ENCODE measurements around the gene CREB1. TPM values are rescaled to one million over a fixed set of nuclear protein-coding genes. Genes with fewer than 3 reads are reported as not detected.

CREB1 gene
- polyA plus RNA-seq, 3 donors from 2014 or later = 48.7 to 64.8 (median 59.4) TPM

GRCh38 chr2:207511851-207512250 lies 17.9 kb upstream of the CREB1 start:
- no peaks in the 10 kb centered on the region for H3K36me3 Mint-ChIP-seq

DNA sequence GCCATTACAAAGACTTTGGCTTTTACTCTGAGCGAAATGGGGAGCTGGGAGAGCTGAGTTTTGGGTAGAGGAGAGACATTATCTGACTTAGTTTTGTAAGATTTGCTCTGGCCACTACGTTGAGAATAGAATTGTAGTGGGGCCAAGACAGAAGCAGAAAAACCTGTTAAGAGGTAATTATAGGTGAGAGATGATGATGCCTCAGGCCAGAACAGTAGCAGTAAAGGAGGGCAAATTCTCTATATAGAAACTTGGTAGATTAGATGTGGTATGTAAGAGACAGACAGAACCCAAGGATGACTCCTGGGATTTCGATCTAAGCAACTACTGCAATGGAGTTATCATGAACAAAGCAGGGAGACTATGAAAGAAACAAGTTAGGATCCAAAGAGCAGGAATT lies 17.4 kb upstream of the CREB1 start:
- no peaks in the 10 kb centered on the region for H3K36me3 Mint-ChIP-seq
- no peak overlapping the region for H3K27ac Mint-ChIP-seq
- peaks cover 0 to 5% (median 1%) of the 10 kb centered on the region in 3 donors for H3K27me3 Mint-ChIP-seq (ENCODE audit: low read depth in 3 of 3)
- no peaks in the 10 kb centered on the region for H3K9me3 Mint-ChIP-seq
- no peaks in the 10 kb centered on the region for H3K4me1 Mint-ChIP-seq
- H3K4me3 Mint-ChIP-seq = no peak overlapping the region
- DNase-seq = no peak

More at GRCh38 chr2:207511851-207512250, 17.9 kb upstream of the CREB1 start:
- peaks cover 0 to under 1% of the 10 kb centered on the region in 2 donors for H3K4me1 Mint-ChIP-seq
- H3K27me3 Mint-ChIP-seq (ENCODE audit: low read depth in 3 of 3) = peaks cover 0 to 3% (median 1%) of the 10 kb centered on the region in 3 donors
- no peak overlapping the region for H3K4me3 Mint-ChIP-seq
- DNase-seq = no peak
- H3K27ac Mint-ChIP-seq = peak overlapping the region in 1 of 6 donors; percentile 17
- H3K9me3 Mint-ChIP-seq = no peaks in the 10 kb centered on the region

- no peak overlapping the region for H3K4me3 Mint-ChIP-seq
- H3K27ac Mint-ChIP-seq = no peak overlapping the region
- peaks cover 1 to 5% (median 3%) of the 10 kb centered on the region in 3 donors for H3K27me3 Mint-ChIP-seq (ENCODE audit: low read depth in 3 of 3)
- no peaks in the 10 kb centered on the region for H3K36me3 Mint-ChIP-seq
- H3K4me1 Mint-ChIP-seq = no peaks in the 10 kb centered on the region
- H3K9me3 Mint-ChIP-seq = no peaks in the 10 kb centered on the region
- DNase-seq = no peak
Measured at GRCh38 chr2:207513551-207514257, 16.1 kb upstream of the CREB1 start.

- no peak overlapping the region for H3K4me3 Mint-ChIP-seq
- no peak for DNase-seq
- peaks cover 0 to 2% (median 0%) of the 10 kb centered on the region in 6 donors for H3K9me3 Mint-ChIP-seq
- H3K4me1 Mint-ChIP-seq = no peaks in the 10 kb centered on the region
- H3K27ac Mint-ChIP-seq = no peak overlapping the region
- peaks cover 1 to 5% (median 3%) of the 10 kb centered on the region in 3 donors for H3K27me3 Mint-ChIP-seq (ENCODE audit: low read depth in 3 of 3)
- H3K36me3 Mint-ChIP-seq = no peaks in the 10 kb centered on the region
Measured at GRCh38 chr2:207514451-207514850, 15.3 kb upstream of the CREB1 start.

DNA sequence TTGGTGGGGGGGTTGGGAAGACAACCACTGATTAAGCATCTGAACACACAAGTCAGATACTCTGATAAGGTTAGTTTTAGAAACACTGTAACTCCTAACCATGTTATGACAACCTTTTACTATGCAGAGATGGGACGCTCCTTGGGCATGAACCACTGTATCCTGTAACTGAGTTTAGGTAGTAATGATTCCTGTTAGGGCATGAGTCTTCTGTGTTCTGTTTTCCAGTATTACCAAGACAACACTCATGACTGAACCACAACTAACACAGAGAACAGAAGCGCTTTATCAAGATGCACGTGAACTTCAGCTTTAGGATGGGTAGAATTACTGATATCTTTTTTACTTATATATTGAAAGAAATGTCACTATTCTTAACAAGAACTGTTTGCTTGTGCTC lies 14.1 kb upstream of the CREB1 start:
- Mint-ChIP-seq H3K27ac (no peak overlapping the region), H3K4me3 (no peak overlapping the region), H3K4me1 (no peaks in the 10 kb centered on the region), H3K27me3 (ENCODE audit: low read depth in 3 of 3) (peaks cover 1 to 5% (median 3%) of the 10 kb centered on the region in 3 donors), H3K36me3 (no peaks in the 10 kb centered on the region), H3K9me3 (peaks cover 0 to 2% (median 0%) of the 10 kb centered on the region in 6 donors)
- DNase-seq = no peak

GRCh38 chr2:207516206-207516605 lies 13.6 kb upstream of the CREB1 start:
- no peak overlapping the region for H3K27ac Mint-ChIP-seq

GRCh38 chr2:207523005-207523404 lies 6.8 kb upstream of the CREB1 start:
- no peak overlapping the region for H3K4me3 Mint-ChIP-seq
- DNase-seq = no peak

More at GRCh38 chr2:207516206-207516605, 13.6 kb upstream of the CREB1 start:
- DNase-seq = no peak
- H3K36me3 Mint-ChIP-seq = no peaks in the 10 kb centered on the region
- H3K9me3 Mint-ChIP-seq = peaks cover 0 to 2% (median 0%) of the 10 kb centered on the region in 6 donors
- no peak overlapping the region for H3K4me3 Mint-ChIP-seq
- H3K27me3 Mint-ChIP-seq (ENCODE audit: low read depth in 3 of 3) = peaks cover 1 to 5% (median 3%) of the 10 kb centered on the region in 3 donors
- H3K4me1 Mint-ChIP-seq = no peaks in the 10 kb centered on the region

GRCh38 chr2:207525296-207525695 lies 4.5 kb upstream of the CREB1 start:
- Mint-ChIP-seq H3K27ac (peak overlapping the region; percentile 34 to 85 (median 68)), H3K36me3 (peaks cover 0 to 3% (median 0%) of the 10 kb centered on the region in 3 donors), H3K27me3 (ENCODE audit: low read depth in 3 of 3) (peaks cover 14 to 26% (median 16%) of the 10 kb centered on the region in 3 donors), H3K4me1 (peaks cover 27 to 28% of the 10 kb centered on the region in 2 donors), H3K9me3 (peaks cover 0 to 2% (median 0%) of the 10 kb centered on the region in 6 donors), H3K4me3 (no peak overlapping the region)
- DNase-seq = no peak

More at GRCh38 chr2:207523005-207523404, 6.8 kb upstream of the CREB1 start:
- Mint-ChIP-seq H3K9me3 (peaks cover 0 to 2% (median 0%) of the 10 kb centered on the region in 6 donors), H3K27ac (no peak overlapping the region), H3K27me3 (ENCODE audit: low read depth in 3 of 3) (peaks cover 0 to 6% (median 5%) of the 10 kb centered on the region in 3 donors), H3K36me3 (peaks cover 0 to 3% (median 0%) of the 10 kb centered on the region in 3 donors), H3K4me1 (peaks cover 19 to 21% of the 10 kb centered on the region in 2 donors)

GRCh38 chr2:207528980-207529329 lies 807 bp upstream of the CREB1 start:
- Mint-ChIP-seq H3K27me3 (ENCODE audit: low read depth in 3 of 3) (peaks cover 23 to 43% (median 29%) of the 10 kb centered on the region in 3 donors), H3K4me3 (peak overlapping the region; percentile 92 to 98 (median 95)), H3K4me1 (peaks cover 59 to 61% of the 10 kb centered on the region in 2 donors), H3K27ac (peak overlapping the region; percentile 99 to 100 (median 100)), H3K9me3 (peaks cover 0 to 2% (median 0%) of the 10 kb centered on the region in 6 donors), H3K36me3 (peaks cover 0 to 3% (median 0%) of the 10 kb centered on the region in 3 donors)
- DNase-seq = peak in 2 of 3 donors; percentile 70 to 80

DNA sequence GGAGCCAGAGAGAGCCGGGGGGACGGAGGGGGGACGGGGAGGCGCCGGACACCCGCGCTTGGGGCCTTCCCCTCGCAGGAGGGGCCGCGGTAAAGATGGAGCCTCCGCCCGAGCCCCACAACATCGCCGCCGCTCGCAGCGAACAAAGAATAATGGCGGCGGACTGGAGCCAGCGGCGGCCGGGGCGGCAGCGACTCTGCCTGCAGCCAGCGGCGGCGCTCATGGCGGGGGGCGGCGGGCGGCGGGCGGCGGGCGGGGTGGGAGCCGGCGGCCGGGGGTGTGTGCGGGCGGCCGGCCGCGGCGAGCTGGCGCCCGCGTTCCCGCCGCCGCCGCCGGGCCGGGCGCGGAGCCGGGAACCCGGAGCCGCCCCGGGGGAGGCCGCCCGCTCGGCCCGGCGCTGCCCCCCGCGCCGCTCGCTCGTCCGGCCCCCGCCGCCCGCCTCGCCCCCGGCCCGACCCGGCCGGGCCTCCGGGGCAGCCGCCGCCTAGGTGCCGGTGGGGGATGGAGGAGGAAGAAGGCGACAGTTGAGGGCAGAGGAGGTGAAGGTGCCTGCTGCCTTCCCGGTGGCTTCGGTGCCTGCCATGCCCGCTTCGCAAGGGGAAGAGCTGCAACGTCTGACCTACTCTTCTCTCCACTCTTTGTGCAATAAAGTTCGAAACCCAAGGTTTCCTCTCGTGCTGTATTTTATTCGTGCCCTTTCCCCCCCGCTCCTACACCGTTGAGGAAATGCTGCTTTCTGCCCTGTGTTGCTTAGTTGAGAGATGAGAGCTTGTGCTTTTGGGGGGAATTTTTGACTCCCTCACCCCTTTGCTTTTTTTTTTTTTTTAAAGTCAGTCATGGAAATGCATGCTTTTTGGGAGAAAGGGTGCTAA lies 634 bp downstream of the CREB1 start:
- H3K4me3 Mint-ChIP-seq = peak overlapping the region; percentile 92 to 99 (median 97)
- peaks cover 66 to 70% of the 10 kb centered on the region in 2 donors for H3K4me1 Mint-ChIP-seq
- H3K27ac Mint-ChIP-seq = peak overlapping the region; percentile 98 to 100 (median 100)

DNA sequence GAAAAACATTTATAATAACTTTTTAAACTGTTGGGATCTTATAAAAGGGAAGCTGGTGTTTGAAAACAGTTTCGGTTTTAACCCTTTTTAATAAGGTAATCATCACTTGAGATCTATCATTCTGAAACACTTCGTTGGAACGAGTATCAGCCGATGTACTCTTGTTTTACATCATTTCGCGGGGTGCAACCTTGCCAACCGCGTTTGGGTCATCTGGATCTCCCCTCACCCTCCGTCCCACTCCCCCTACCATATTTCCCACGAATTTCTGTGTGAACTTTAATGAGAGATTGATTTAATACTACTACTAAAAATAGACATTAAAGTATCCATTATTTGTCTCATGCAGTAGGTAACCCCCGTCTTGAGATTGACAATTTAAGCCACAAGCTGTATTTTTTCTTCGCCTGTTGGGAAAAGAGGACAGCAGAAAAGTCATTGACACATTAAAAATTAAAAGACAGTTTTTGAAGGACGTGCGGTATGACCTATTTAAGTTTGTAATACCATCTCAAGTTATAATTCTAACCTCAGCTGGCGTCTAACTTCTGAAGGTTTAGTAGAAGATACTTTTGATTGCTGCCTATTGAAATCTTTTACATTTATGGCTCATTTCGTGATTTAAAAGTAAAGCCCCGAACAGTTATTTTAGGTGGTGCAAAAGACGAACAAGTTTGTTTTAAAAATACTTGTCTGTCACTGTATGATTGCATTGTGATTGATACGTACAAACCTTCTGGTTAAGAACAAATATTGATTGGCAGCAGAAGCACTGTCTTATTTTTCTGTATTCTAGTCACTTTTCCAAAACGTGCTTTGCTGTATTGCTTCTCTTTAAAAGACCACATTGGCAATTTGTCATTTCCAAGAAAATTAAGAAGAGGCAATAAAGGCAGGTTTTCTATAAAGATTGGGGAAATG lies 1.5 kb downstream of the CREB1 start:
- Mint-ChIP-seq H3K27me3 (ENCODE audit: low read depth in 3 of 3) (peaks cover 23 to 46% (median 29%) of the 10 kb centered on the region in 3 donors), H3K4me3 (peak overlapping the region; percentile 87 to 99 (median 97)), H3K27ac (peak overlapping the region; percentile 92 to 100 (median 99)), H3K36me3 (peaks cover 0 to 3% (median 0%) of the 10 kb centered on the region in 3 donors), H3K9me3 (peaks cover 0 to 2% (median 0%) of the 10 kb centered on the region in 6 donors), H3K4me1 (peaks cover 64 to 69% of the 10 kb centered on the region in 2 donors)
- DNase-seq = peak in 1 of 3 donors; percentile 29

More for the DNA sequence above, 634 bp downstream of the CREB1 start:
- H3K9me3 Mint-ChIP-seq = peaks cover 0 to 2% (median 0%) of the 10 kb centered on the region in 6 donors
- peaks cover 23 to 43% (median 29%) of the 10 kb centered on the region in 3 donors for H3K27me3 Mint-ChIP-seq (ENCODE audit: low read depth in 3 of 3)
- peak; percentile 60 to 63 (median 63) for DNase-seq
- peaks cover 0 to 3% (median 0%) of the 10 kb centered on the region in 3 donors for H3K36me3 Mint-ChIP-seq

DNA sequence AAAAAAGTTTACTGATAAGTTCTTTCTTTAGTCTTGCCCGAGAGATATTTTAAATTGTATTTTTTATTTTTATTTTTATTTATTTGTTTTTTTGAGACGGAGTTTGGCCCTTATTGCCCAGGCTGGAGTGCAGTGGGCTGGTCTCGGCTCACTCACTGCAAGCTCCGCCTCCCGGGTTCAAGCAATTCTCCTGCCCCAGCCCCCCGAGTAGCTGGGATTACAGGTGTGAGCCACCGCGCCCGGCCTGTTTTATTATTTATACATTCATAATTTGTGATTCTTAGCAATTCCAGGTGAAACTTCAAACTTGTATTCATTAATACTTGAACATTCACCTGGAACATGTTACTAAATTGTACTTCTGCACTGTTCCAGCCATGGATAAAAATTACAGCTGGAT lies 2.9 kb downstream of the CREB1 start:
- peaks cover 0 to 2% (median 0%) of the 10 kb centered on the region in 6 donors for H3K9me3 Mint-ChIP-seq
- peak overlapping the region; percentile 92 to 100 (median 99) for H3K27ac Mint-ChIP-seq
- DNase-seq = no peak
- H3K4me1 Mint-ChIP-seq = peaks cover 65 to 70% of the 10 kb centered on the region in 2 donors
- H3K4me3 Mint-ChIP-seq = peak overlapping the region in 3 of 5 donors; percentile 87 to 99 (median 98)
- peaks cover 22 to 43% (median 29%) of the 10 kb centered on the region in 3 donors for H3K27me3 Mint-ChIP-seq (ENCODE audit: low read depth in 3 of 3)
- no peaks in the 10 kb centered on the region for H3K36me3 Mint-ChIP-seq
